AG04450 (cell line): ENCODE results near the gene C2orf81. TPM values are rescaled to one million over a fixed set of nuclear protein-coding genes. Genes with fewer than 3 reads are reported as not detected.

Source experiments
- CTCF ChIA-PET: fragments of 300-600, 350-600 bp; formaldehyde crosslinking; extraction: SDS; loops from one replicate; lab custom pipeline; 2022; ENCODE audit warnings: antibody characterized with exemption, inconsistent platforms; lab: Charles Lee
- POLR2A ChIA-PET: fragments of 350-600 bp; formaldehyde crosslinking; extraction: SDS; loops from one replicate; lab custom pipeline; 2021; ENCODE audit warnings: antibody characterized with exemption, inconsistent platforms; lab: Yijun Ruan, JAX
- DNase-seq: peaks from one replicate; pipeline ENCODE4 v3.0.0-alpha.2; 2011; ENCODE audit warnings: low read depth, low spot score
- H3K27ac ChIP-seq: one replicate; pipeline ENCODE4 v1.5.1; 2012; ENCODE audit warnings: low read depth, low read length, control low read depth
- H3K27me3 ChIP-seq: one replicate; pipeline ENCODE4 v1.6.0; 2012; ENCODE audit warnings: low read length; ENCODE audit not compliant: control insufficient read depth, insufficient read depth
- H3K4me3 ChIP-seq: 2 replicates; pipeline ENCODE4 v1.5.1; 2011; ENCODE audit warnings: mild to moderate bottlenecking, low read depth, low read length, control low read depth
- H3K9me3 ChIP-seq: 2 replicates; pipeline ENCODE4 v1.5.1; 2012; ENCODE audit warnings: low read length; ENCODE audit not compliant: control insufficient read depth, insufficient read depth
- polyA plus RNA-seq: library from polyadenylated mRNA; depleted of rRNA; stranded (reverse); fragments of >200 nt; gene quantifications from 2 replicates; pipeline ENCODE4 v1.2.3, GENCODE V29; 2011
- TF ChIP-seq, protein P1 (sequence below): IDR thresholded peaks from 2 replicates; pipeline ENCODE4 v1.5.1; 2011; ENCODE audit warnings: low read depth, low read length, control low read depth, inconsistent platforms

The C2orf81 gene
- polyA plus RNA-seq, 1 experiment = 0.16 TPM

DNA sequence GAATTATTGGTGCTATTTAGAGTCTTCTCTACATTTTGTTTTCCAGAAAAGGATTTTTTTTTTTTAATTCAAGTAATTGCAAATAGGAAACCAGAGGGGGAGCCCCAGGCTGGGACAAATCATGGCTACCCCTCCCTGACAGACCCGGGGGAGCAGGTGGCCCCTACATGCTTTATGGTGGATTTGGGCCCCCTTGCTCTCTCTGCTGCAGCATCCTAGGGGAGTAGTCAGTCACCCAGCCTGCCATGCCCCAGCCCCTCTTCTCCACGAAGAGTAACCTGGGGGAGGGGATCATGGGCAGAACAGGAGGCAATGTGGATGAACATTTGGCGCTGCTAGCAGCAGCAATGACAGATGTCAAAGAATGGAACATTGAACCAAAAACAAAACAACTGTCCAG lies 4.6 kb downstream of the C2orf81 start:
- no peak for DNase-seq
- Histone ChIP-seq H3K27me3 (peaks cover 20% of the 10 kb centered on the region), H3K4me3 (no peak overlapping the region), H3K27ac (no peak overlapping the region), H3K9me3 (no peaks in the 10 kb centered on the region; the same call in 1 of the 2 replicates)
- ChIA-PET CTCF (interaction anchor here (1.5 kb wide), 1 partner anchor 167 kb away, joined by 3 read pairs; no protein-coding TSS in a partner anchor), POLR2A (no interaction called here)
- TF ChIP-seq, protein P1, sequence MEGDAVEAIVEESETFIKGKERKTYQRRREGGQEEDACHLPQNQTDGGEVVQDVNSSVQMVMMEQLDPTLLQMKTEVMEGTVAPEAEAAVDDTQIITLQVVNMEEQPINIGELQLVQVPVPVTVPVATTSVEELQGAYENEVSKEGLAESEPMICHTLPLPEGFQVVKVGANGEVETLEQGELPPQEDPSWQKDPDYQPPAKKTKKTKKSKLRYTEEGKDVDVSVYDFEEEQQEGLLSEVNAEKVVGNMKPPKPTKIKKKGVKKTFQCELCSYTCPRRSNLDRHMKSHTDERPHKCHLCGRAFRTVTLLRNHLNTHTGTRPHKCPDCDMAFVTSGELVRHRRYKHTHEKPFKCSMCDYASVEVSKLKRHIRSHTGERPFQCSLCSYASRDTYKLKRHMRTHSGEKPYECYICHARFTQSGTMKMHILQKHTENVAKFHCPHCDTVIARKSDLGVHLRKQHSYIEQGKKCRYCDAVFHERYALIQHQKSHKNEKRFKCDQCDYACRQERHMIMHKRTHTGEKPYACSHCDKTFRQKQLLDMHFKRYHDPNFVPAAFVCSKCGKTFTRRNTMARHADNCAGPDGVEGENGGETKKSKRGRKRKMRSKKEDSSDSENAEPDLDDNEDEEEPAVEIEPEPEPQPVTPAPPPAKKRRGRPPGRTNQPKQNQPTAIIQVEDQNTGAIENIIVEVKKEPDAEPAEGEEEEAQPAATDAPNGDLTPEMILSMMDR = no peak

DNA sequence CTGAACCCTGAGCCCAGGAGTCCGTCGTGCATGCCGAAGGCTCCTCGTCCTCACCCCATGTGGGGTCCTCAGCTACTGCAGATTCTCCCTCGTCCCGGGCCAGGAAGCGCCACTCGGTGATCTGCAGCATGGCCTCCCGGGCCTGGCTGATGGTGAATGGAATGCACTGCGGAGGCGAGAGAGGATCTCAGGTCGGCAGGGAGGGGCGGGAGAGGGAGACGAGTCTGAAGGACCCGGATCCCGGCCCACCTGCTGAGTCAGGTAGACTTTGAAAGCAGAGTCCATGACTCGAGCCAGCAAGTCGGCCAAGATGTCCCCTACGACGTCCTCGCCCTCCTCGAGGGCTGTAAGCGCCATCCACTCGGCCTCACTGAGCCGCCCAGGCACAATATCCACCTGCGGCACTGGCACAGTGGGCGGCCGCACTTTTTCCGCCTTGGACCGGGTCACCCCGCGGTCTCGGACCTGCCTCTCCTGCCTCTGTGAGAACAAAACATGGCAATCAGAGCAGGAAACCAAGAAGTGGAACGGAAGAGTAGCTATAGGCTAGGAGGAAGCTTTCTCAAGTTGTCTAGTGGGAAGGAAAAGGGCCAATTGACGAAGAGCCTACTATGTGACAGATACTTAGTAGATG lies 5.5 kb downstream of the C2orf81 start:
- no peak overlapping the region for H3K4me3 ChIP-seq
- POLR2A ChIA-PET = interaction anchor here (0.7 kb wide), 1 partner anchor 184 kb away, joined by 9 read pairs; no protein-coding TSS in a partner anchor
- TF ChIP-seq, protein P1 = no peak
- no peak overlapping the region for H3K27ac ChIP-seq
- no peak for DNase-seq
- CTCF ChIA-PET = interaction anchor here (0.7 to 1.5 kb wide), 2 partner anchors 166 to 284 kb away, joined by 3 read pairs; no protein-coding TSS in a partner anchor
- H3K9me3 ChIP-seq = no peaks in the 10 kb centered on the region; the same call in 1 of the 2 replicates
- peaks cover 20% of the 10 kb centered on the region for H3K27me3 ChIP-seq

DNA sequence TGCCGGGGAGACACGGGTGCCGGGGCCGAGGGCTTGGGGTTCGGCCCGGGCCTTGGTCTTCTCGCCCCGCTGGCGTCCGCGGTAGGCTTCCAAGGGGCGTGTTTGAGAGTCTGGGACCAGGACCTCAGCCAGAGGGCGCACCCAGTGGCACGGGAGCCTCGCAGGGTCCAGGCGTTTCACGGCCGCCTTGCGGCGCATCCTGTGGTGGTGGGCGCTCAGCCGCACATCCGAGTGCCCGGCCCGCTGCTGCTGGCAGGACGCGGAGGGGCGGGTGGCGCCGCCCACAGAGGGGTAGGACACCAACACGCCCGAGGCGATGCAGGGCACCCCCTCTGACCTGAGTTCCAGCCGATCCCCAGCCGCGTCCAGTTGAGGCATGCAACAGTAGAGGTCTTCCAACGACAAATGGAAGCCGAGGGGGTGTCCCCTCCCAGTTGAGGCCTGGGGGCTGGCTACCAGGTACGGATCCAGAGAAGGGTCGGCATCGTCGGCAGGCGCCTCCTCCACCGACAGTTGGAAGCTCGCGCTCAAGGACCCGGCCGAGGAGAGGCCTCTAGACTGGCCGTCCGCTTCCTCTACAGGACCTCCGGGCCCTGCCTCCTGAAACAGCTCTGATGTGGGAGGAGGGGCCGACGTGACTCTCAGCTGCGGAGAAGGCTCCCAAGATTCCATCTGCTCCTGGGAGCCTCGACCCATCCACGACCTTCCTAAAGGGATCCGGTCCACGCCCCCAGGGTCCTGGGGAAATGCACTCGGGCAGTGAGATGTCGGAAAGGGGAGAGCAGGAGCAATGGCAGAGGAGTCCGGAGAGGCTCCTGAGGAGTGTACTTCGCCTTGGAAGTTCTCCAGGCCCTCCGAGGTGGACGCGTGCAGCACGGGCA lies 6.3 kb downstream of the C2orf81 start:
- Histone ChIP-seq H3K9me3 (no peaks in the 10 kb centered on the region; the same call in 1 of the 2 replicates), H3K27ac (no peak overlapping the region), H3K27me3 (peaks cover 20% of the 10 kb centered on the region), H3K4me3 (peak overlapping the region; percentile 36)
- POLR2A ChIA-PET = no interaction called here
- DNase-seq = no peak
- CTCF ChIA-PET = interaction anchor here (0.7 to 1.2 kb wide), 2 partner anchors 80 to 284 kb away, joined by 3 to 5 read pairs; no protein-coding TSS in a partner anchor
- TF ChIP-seq, protein P1 = no peak; the same call in 1 of the 2 replicates

DNA sequence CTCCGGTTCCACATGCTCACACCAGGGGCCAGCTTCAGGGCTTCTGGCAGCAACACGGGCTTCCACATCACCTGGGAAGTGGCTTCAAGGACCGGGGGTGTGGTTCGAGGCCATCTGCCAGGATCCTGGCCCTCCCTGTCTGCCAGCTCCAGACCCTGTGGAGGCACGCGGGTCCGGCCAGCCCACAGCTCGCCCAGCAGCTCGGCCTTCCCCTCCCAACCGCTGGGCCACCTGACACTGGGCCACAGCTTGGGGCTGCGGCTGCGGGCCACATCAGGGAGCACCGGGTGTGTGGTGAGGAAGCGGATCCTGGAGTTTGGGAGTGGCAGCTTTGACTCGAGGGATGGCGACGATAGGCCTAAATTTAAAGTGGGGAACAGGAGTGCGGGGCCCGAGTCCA lies 7.0 kb downstream of the C2orf81 start:
- Histone ChIP-seq H3K9me3 (no peaks in the 10 kb centered on the region; the same call in 1 of the 2 replicates), H3K27ac (no peak overlapping the region), H3K27me3 (peaks cover 17% of the 10 kb centered on the region), H3K4me3 (no peak overlapping the region)
- no peak for DNase-seq
- POLR2A ChIA-PET = no interaction called here
- TF ChIP-seq, protein P1 = no peak
- CTCF ChIA-PET = interaction anchor here (1.2 kb wide), 1 partner anchor 79 kb away, joined by 5 read pairs; no protein-coding TSS in a partner anchor
